ENCODE data around the gene UBL3.

The UBL3 gene, protein sequence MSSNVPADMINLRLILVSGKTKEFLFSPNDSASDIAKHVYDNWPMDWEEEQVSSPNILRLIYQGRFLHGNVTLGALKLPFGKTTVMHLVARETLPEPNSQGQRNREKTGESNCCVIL

DNA sequence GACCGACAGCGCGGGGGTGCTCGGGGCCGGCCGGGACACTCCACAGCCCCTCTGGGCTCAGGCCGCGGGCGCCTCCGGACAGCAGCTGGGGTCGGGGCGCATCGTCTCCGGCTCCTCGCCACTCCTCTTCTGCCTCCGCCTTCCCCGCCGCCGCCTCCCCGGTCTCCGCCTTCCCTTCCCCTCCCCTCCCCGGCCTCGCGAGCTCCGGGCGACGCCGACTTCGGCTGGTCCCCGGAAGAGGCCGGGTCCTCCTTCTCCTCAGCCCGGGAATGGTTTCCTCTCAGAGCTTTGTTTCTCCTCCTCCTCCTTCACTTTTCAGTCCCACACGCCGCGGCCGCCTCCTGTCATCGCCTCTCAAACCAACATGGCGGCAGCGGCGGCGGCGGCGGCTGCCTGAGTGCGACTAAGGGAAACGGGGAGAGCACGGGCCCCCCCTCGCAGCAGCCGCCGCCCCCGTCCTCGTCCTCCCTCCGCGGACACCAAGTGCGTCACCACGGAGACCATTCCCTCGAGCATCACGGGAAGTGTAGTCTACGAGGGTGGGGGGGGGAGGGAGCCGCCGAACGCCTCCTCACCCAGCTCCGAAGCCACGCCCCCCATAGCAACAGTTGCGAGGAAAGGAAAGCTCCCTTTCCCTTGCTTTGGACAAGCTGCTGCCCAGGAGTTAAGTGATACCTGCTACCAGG is at the start of gene UBL3:
Gene UBL3 (minus strand): TSS at position 405 of the 686 bp plus-strand sequence. CDS start 1,079 bp downstream, outside the sequence.
- DNase-seq (ENCODE audit: low read depth): peak; percentile 86

DNA sequence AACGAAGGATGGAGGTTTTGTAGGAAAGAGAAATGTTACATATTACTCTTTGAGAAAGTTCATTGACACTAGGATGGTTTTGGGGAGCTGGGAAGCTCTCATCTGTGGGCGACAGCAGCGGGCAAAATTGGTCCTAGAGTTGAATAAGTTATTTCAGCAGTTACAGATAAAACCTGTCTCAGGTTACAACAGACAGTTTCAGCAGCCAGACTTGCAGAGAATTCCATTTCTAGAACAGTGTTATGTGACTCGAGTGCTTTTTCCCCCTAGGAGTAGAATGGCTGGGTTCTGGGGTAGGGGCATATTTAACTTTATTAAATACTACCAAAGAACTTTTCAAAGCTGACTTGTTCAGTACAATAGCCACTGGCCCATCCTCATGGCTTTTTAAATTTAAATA is 46.7 kb upstream of the UBL3 start:
- no peak for DNase-seq (ENCODE audit: low read depth)

DNA sequence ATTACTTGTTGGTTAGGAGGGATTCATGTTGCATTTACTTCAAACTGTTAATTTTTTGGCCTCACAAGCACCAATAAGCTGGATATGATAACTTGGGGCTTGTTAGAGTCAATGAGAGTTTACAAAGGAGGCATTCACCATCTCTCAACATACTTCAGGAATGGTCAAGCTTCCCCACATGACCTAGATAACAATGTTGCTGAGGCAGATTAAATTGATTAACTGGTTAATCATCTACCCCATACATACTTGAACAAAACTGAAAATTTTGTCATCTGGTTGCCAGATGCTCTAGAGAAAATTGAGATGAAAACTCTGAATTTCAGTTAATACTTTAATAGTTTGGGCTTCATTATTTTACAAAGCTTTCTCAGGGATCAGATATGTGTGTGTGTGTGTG is 43.0 kb upstream of the UBL3 start:
- no peak for DNase-seq (ENCODE audit: low read depth)

DNA sequence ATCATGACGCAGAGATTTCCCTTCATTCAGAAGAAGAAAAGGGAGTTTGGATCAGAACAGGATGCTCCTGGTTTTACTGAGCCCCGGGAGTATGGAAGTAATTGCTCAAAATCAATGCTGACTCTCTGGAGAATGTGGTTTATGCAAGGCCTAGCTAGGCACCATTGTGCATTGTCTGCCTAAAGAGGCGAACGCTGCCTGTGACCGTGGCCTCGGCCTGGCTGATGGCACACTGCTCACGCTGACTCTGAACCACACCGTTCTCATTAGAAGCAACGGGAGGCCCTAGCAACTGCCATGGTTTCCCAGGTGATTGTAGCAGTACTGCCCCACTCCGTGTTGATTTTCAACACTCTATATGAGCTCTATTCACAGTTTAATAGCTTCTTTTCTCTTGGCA is 41.7 kb upstream of the UBL3 start:
- no peak for DNase-seq (ENCODE audit: low read depth)

DNA sequence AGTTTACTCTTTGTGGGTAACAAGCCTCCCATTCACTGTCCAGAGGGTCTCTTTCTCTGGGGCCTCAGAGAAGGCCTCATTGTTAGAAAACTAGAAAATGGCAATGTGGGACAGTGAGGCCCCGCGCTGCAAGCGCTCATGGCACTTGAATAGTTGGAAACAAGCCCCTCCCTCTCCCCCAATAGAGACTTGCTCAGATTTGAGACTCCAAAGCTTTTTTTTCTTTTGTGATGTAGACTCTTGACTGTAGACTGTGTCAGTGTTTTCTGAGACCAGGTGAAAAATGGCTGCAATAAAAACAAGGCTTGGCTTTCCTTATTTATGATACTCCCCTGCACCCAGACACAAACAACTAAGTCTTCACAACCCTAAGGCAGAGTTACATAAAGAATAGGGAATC is 38.7 kb upstream of the UBL3 start:
- no peak for DNase-seq (ENCODE audit: low read depth)

DNA sequence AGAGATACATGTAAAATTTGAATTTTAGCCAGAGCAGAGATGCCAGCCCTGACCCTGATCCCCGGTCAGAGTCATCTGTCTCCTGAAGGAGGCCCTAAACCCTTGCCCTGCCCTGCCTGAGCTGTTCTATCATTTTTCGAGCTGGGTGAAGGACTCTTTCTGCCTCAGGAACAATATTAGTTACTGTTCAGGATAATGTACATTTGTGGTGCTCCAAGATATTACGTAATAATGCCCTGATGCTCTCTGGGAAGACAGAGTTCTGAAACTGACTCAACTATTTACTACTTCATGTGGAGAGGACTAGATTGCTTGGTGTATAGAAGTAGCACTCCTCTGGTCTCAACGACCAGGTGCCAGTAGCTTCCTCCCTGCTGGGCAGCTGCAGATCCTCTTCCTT is 37.9 kb upstream of the UBL3 start:
- no peak for DNase-seq (ENCODE audit: low read depth)

DNA sequence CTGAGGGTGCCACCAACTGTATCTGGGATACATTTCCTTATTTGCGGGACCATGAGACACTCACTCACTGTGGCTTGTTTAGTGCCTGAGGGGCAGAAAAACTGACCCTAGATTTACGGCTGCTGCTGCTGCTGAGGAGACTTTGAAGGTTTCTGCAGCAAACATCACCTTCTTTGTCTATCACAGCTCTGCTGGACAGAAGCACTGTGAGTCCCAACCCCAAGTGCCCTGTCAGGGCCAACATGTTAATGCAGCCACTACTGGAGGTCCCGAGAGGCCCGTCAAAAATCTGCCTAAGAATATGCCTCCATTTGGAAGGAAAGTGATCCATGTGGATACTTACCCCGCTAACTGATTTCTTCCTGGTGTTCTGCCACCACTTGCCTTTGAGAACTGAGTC is 37.3 kb upstream of the UBL3 start:
- no peak for DNase-seq (ENCODE audit: low read depth)

DNA sequence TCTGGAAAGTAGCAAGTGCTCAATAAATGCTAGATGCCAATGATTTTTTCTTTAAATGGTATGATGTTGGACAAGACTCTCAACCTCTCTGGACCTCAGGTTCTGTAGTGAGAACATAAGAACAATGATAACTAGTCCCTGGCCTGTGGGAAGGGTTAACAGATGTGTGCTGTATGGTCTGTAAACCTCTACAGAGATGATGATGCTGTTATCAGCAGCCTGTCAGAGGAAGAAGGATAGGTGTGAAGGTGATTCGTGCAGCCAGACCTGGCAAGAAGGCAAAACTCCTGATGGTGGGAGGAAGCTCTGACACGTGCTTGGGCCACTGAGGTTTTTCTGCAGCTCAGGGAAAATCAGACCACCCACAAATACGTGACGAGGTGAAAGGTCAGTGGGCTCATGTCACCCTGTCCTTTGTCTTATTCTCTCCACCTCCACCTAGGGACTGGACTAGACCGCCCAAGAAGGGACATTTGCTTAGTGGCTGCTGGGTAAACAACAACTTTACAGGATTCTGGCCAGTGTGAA is 36.7 kb upstream of the UBL3 start:
- no peak for DNase-seq (ENCODE audit: low read depth)

DNA sequence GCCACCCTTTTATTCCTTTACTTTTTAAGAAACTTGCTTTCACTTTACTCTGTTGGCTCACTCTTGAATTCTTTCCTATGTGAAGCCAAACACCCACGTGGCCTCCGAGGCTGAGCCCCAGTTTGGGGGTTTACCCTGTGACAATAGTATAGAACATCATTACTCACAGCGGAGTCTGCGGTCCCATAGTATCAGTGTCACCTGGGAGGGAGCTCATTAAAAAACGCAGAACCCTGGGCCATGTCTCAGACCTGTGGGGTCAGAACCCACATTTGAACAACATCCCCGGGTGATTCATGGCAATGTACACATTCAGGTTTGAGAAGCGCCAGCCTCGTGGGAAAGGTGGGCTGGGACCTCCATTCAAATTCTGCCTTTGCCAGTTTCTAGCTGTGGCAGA is 36.0 kb upstream of the UBL3 start:
- DNase-seq (ENCODE audit: low read depth): no peak

DNA sequence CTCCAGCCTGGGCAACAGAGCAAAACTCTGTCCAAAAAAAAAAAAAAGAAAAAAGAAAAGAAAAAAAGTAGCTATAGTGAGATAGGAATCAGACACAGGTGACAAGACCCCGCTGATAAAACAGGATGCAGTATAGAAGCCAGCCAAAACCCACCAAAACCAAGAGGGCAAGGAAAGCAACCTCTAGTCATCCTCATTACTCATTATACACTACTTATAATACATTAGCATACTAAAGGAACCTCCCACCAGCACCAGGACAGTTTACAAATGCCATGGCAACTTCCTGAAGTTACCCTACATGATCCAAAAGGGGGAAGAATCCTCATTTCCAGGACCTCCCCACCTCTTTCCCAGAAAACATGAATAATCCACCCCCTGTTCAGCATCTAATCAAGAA is 35.6 kb upstream of the UBL3 start:
- no peak for DNase-seq (ENCODE audit: low read depth)

DNA sequence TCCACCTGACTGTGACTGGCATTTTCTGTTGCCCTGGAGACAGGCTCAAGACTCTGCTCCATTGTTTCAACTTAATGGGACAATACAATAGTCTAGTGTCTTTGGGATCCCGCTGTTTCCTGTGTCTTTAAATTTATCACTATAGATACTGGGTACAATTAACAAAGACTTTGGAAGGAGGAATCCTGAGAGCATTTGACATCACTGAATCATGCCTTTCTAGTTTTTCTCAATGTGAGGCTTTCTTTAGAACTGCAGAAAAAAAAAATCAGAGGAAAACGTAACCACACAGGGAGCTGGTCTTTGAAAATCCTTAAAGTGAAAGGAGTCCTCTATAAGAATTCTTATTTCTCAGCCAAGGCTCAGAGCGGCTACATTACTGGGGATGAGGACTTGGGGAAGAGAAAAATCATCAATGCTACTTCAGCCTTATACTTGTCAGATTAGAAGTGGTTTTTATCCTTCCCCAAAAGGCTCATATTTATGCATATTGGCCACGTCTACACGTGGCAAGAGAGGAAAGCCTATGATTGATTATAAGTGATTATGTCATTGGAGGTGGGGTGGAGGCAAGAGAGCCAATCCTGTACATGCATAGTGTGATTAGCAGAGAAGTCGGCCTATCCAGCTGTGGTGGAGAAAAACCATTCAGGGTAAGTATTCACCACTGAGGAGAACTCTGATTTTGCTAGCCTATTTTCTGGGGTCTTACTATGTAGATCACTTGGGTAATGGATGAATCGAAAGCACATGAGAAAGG is 34.4 kb upstream of the UBL3 start:
- DNase-seq (ENCODE audit: low read depth): no peak

DNA sequence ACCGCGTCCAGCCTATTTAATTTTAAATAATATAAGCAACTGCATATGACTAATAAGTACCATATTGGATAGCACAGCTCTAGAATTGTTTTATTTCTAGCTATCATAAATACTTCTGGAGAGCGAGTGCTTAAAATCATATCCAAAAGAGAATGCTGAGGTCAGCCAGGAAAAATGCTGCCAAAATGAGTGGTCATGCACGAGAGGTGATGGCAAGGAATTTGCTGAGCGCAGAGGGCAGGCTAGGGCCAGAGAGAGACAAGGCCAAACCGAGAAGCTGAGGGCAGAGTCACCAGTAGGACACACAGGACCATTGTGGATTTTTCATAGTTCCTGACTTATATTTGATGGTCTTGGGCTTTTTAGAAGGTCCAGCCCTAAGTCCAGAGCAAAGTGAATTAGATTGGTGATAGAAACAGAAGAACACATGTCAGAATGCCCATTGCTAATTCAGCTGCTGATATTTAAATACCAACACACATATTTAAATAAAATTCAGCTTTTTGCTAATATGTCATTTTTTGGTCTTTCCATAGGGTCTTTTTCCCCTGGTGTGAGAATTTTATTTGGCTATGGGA is 33.6 kb upstream of the UBL3 start:
- no peak for DNase-seq (ENCODE audit: low read depth)

DNA sequence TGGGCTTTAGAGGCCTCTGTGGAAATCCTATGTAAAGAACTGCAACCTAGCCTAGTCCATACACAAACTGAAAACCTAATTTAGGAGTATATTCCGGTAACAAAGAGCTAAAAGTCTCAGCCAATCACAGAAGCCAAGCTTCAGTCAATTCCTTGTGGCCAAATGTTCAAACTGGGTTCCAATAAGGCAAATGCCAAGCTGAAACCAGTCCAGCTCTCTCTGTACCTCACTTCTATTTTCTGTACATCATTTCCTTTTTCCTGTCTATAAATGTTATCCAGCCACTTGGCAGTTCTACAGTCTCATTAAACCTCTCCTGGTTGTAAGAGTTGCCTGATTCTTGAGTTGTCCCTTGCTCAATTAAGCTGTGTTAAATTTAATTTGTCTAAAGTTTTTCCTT is 31.7 kb upstream of the UBL3 start:
- DNase-seq (ENCODE audit: low read depth): no peak

DNA sequence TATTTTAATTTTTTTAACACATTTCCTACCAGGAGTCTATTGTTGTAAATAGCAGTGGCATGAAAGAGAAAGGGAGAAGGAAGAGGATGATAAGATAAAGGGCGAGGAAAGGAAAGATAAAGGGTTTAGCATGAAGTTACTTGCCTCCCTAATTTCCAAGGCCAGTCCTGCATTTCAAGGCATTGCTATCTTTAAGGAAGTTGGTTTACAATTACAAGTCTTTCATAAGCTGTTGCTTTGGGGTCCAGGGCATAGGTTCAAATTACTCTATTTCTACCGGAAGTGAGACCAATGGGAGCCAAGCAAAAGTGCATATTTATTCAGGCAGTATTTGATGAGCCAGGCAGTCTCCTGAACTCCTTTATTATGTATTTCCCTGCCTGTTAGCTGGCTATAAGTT is 27.7 kb upstream of the UBL3 start:
- DNase-seq (ENCODE audit: low read depth): no peak

DNA sequence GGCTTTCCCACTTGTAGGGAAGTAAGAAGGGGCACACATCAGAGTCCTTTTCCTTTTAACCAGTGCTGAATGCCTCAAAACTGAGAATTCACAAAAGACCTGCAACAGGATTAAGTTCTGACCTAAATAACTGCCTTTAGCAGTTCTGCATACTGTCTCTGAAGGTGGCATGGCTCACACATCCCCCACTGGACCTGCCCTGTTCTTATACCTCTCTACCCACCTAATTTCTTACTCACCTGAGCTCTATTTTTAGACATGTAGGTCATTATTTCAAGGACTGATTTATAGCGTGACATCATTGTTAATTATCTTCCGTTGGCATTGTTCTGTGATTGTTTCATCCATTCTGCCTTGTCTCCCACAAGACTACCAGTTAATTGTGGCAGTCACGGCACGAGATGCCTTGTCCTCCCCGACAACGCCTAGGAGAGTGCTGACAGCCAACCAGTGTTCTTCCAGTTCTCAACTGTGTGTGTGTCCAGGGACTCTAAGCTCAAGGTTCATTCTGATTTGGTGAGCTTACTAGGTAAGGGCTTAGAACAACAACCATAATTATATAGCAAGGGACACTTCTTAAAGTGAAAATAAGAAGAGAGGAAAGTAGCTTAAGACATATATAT is 27.1 kb upstream of the UBL3 start:
- DNase-seq (ENCODE audit: low read depth): no peak

DNA sequence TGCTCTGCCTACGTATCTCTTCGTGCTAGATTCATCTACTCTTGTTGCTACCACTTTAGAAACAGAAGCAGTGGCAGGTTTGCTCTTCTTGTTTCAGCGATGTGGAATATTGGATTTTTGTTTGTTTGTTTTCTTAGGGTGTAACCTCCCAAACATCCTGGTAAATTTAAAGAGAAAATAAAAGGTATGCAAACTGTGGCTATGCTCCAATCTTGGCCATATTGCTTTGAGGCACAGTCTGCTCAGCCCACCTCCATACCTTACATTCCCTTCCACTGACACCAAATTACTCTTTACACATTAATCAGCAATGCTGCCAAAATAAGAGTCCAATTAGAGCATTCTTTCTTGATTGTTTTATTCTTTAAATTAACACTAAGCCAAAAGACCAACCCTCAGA is 25.2 kb upstream of the UBL3 start:
- DNase-seq (ENCODE audit: low read depth): no peak

DNA sequence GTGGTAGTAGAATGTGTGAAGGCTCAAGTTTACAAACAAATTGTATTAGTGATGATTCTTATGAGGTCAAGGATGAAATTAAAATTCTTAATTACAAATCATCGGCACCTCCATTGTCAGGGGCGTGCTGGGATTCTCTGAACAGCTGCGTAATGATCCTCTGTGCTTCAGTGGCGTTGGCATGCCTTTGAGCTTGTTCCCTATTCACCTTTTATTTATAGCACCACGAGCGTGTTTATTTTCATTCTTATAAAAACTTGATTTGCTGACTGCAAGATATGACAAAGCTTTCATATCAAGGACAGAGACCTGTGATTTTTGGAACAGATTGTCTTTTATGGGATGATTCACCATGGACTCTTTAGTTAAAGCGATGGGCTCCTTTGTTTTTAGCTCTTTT is 18.2 kb upstream of the UBL3 start:
- no peak for DNase-seq (ENCODE audit: low read depth)

DNA sequence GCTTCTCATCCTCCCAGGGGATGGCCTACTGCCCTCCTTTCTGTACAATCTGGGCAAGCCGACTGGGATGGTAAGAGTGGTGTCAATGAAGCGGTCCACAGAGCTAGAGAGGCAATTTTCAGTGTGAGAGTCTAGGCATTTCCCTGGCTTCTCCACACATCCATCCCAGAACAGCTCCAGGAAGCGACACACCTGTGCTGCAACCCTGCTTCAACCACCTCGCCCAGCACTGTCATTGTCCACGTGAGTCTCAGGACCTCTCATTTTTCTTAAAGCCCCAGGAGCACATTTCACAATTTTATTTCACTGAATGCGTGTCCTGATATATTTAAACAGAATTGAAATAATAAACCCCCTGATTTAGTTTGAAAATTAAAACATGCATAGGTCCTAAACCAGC is 15.5 kb upstream of the UBL3 start:
- no peak for DNase-seq (ENCODE audit: low read depth)

DNA sequence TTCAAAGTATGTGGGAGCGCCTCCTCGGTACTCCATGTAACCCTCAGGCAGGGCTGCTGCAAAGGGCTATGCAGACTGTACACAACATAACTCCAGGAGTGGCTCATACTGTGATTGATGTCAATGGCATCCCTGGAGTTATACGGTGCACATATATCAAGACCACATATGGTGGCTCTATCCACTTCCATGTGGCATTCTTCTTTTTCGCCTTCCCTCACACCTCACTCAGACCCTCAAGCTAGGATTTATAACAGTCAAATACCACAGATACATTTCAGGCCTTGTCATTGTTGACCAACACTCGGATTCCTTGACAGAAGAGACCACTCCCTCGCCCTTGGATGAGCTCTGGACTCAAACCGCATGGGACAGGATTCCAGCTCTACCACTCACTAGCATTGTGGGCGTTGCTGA is 11.3 kb upstream of the UBL3 start:
- DNase-seq (ENCODE audit: low read depth): peak; percentile 85

DNA sequence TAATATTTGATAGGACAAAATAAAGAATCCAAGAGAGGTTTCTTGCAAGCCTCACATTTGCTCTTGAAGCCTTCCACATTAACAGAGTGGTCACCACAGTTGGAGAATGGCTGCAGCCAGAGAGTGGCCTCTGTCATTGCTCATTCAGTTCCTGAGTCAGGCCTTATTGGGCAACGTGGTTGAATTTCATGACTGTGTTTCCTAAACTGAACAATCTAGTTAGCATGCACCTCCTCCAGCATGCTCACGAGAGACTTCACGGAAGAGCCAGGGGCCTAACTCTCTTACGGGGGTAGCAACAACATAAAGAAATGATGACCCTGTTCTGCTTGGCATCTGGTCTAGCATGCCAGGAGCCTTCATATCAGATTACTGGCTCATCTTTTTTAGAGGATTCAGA is 9.6 kb upstream of the UBL3 start:
- DNase-seq (ENCODE audit: low read depth): no peak

DNA sequence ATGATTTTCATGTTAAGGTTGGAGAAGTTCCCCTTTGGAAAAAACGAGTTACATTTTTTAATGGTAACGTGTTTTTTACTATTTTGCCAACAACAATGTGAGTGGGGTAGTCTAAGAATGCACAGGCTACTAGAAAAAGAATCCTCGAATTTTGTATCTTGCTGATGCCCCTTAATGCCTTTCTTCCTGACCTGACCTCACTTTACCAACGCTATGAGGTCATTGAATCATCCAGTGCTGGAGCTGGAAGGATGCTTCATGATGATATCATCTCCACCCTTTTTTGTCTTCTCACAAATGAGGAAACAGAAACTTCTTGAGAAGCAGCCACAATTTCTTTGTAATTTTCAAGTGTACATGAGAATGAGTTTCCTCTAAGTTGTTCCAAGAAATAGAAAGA is 8.2 kb upstream of the UBL3 start:
- no peak for DNase-seq (ENCODE audit: low read depth)

DNA sequence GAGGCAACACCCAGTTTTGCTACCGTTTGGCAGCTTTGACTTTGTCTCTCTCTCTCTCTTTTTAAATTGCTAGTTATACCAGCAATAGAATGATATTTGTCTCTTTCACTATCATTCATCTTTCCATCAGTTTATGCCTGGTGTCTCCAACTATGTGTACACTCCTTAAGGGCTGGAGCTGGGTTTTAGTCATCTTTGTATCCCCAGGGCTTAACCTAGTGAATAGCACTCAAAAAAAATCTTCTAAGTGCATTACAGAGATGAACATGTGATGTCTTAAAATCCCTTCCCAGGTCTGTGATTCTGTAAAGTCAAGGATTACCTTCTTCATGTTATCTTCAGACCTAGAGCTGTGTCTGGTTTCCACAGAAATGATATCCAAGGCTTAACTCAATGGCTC is 7.8 kb upstream of the UBL3 start:
- DNase-seq (ENCODE audit: low read depth): no peak

DNA sequence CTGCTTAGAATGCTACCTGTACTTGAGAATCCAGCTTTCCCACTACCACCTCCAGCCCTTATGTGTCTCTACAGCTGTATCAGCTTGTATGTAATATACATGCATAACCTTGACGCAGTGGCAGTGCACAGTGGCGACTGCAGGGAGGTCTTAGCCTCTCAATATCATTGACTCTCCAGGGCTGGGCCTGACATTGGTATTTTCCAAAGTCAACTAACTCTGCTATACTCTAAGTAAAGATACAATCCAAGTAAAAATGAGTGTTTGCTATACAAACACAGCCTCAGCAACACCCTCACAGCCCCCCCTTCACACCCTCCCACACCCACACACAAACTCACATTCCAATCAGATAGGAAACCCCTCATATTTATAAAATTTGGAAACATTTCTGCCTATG is 6.7 kb upstream of the UBL3 start:
- no peak for DNase-seq (ENCODE audit: low read depth)
